ENCODE measurements around the gene NLRP1.

The NLRP1 gene

DNA sequence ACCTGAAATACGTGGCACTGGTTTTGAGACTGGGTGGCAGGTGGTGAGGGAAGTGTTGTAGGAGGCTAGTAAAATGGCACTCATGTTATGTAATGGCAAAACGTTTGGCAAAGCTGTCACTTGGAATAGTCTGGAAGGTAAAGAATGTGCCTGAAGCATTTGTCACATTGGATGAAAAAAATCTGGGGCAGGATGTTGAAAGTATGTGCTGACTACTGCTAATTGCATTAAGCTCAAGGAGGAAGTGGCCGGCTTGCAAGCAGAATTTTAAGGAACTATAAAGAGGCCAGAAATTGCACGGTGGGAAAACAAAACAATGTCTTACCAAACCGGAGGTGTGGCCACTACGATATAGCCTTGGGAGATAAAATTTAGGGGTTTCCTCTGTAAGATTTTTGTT, 26.6 kb upstream of the NLRP1 start:
- Histone ChIP-seq H3K4me3 (ENCODE audit: low read depth, low read length) (no peak overlapping the region), H3K9me3 (ENCODE audit: control insufficient read depth, insufficient read depth, low read length) (no peaks in the 10 kb centered on the region), H3K9ac (ENCODE audit: low read depth, low read length) (no peak overlapping the region), H3K27me3 (ENCODE audit: control insufficient read depth, insufficient read depth, low read length) (no peaks in the 10 kb centered on the region), H3K4me1 (ENCODE audit: control insufficient read depth, insufficient read depth, low read length) (no peaks in the 10 kb centered on the region), H3K36me3 (ENCODE audit: control insufficient read depth, insufficient read depth, low read length) (no peaks in the 10 kb centered on the region)

DNA sequence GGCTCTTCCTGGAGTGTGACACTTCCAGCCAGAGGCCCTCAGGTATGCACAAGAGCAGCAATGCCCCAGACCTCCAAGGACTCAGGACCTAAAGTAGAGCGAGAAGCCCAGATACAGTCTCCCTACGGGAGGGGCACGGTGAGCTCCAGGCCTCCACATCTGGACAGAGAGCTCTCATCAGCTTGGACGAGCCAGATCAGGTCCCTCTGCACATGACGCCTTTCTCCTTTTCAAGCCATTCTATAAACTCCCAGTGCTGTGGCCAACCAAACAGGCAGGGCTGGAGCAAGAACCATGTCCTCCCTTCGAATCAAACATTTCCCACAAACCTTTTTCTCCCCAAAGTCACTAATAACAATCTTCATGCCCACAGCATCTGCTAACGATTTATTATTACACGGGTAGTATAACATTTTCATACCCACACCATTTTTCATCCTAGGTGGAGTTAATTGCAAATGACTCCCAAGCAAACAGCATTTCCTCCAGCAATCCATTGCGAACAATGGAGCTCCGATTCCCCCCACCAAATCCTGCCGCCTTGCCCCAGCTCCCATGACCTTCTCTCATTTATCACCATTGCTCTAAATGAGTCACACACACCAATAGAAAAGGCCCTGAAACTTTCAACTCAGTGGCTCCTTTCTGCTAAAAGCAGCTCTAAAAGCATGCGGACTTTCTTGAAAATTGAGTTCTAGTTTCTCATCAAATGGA, 24.2 kb upstream of the NLRP1 start:
- no peaks in the 10 kb centered on the region for H3K27me3 ChIP-seq (ENCODE audit: control insufficient read depth, insufficient read depth, low read length)
- H3K9ac ChIP-seq (ENCODE audit: low read depth, low read length), result no peak overlapping the region
- H3K4me3 ChIP-seq (ENCODE audit: low read depth, low read length), result no peak overlapping the region
- no peaks in the 10 kb centered on the region for H3K9me3 ChIP-seq (ENCODE audit: control insufficient read depth, insufficient read depth, low read length)
- no peaks in the 10 kb centered on the region for H3K4me1 ChIP-seq (ENCODE audit: control insufficient read depth, insufficient read depth, low read length)
- no peaks in the 10 kb centered on the region for H3K36me3 ChIP-seq (ENCODE audit: control insufficient read depth, insufficient read depth, low read length)

DNA sequence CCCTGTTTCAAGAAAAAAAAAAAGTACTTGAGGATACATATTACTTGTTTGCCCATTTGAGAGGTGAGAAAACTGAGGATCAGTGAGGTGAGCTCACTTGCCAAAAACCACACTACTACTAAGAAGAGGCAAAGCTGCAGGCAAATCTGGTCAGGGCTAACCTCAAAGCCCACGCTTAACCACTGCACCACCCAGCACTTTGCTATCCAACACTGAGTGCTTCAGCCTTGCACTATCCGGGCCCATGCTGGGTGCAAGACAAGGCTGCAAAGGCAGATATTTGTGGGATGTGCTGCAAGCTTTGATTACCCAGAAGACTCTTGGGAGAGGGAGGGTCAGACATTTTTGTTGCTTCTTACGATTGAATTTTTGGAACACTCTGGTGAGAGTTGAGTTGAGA, 23.6 kb upstream of the NLRP1 start:
- Histone ChIP-seq H3K27me3 (ENCODE audit: control insufficient read depth, insufficient read depth, low read length) (no peaks in the 10 kb centered on the region), H3K9ac (ENCODE audit: low read depth, low read length) (no peak overlapping the region), H3K4me1 (ENCODE audit: control insufficient read depth, insufficient read depth, low read length) (no peaks in the 10 kb centered on the region), H3K4me3 (ENCODE audit: low read depth, low read length) (no peak overlapping the region), H3K36me3 (ENCODE audit: control insufficient read depth, insufficient read depth, low read length) (no peaks in the 10 kb centered on the region), H3K9me3 (ENCODE audit: control insufficient read depth, insufficient read depth, low read length) (no peaks in the 10 kb centered on the region)

DNA sequence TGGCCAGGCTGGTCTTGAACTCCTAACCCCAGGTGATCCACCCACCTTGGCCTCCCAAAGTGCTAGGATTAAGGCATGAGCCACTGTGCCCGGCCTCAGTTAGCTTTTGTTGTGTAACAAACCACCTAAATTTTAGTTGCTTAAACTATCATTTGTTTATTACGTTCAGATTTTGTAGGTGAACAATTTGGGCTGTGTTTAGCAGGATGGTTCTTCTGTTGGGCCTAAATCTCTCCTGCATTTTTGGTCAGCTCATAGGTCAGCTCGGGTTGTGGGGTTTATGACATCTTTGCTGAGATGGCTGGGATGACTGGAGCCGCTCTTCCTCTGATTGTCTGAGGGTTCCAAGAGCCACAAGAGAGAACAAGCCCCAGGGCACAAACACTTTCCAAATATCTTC, 21.1 kb upstream of the NLRP1 start:
- Histone ChIP-seq H3K36me3 (ENCODE audit: control insufficient read depth, insufficient read depth, low read length) (no peaks in the 10 kb centered on the region), H3K27me3 (ENCODE audit: control insufficient read depth, insufficient read depth, low read length) (no peaks in the 10 kb centered on the region), H3K4me3 (ENCODE audit: low read depth, low read length) (no peak overlapping the region), H3K4me1 (ENCODE audit: control insufficient read depth, insufficient read depth, low read length) (no peaks in the 10 kb centered on the region), H3K9ac (ENCODE audit: low read depth, low read length) (no peak overlapping the region), H3K9me3 (ENCODE audit: control insufficient read depth, insufficient read depth, low read length) (no peaks in the 10 kb centered on the region)

DNA sequence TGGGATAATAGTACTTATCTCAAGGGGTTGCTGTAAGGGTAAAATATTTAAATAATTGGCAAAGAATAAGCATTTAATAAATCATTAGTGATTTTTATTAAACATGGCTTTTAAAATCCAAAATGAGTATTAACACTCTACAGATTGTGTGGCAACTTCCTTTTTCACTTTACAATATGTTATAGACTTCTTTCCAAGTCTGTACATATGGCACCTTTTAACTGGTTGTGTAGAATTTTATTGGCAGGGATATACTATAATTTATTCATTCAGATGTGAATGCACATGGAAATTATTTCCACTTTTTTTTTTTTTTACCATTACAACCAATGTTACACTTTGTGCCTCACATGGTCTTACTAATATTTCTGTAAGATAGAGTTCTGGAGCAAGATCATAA, 15.7 kb upstream of the NLRP1 start:
- Histone ChIP-seq H3K4me3 (ENCODE audit: low read depth, low read length) (no peak overlapping the region), H3K27me3 (ENCODE audit: control insufficient read depth, insufficient read depth, low read length) (no peaks in the 10 kb centered on the region), H3K9me3 (ENCODE audit: control insufficient read depth, insufficient read depth, low read length) (no peaks in the 10 kb centered on the region), H3K4me1 (ENCODE audit: control insufficient read depth, insufficient read depth, low read length) (no peaks in the 10 kb centered on the region), H3K36me3 (ENCODE audit: control insufficient read depth, insufficient read depth, low read length) (no peaks in the 10 kb centered on the region), H3K9ac (ENCODE audit: low read depth, low read length) (no peak overlapping the region)

DNA sequence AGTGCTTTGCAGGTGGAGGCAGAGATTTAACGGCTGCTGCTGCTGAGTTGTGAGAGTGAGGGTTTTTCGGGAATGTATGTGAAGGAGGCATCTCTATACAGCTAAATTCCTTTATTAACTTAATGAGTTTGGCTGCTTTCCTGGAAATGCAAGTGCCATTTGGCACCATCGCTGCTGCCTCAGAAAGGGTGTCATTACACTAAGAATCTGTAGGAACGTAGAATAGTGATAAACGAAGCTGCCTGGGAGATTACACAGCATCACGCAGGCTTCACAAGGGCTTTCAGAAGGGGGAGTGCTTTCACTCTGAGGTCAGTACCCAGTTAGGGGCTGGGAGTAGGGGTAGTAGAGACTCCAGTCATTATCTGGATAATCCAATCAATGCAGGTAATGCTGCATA, 14.1 kb upstream of the NLRP1 start:
- H3K9me3 ChIP-seq (ENCODE audit: control insufficient read depth, insufficient read depth, low read length), result no peaks in the 10 kb centered on the region
- H3K27me3 ChIP-seq (ENCODE audit: control insufficient read depth, insufficient read depth, low read length), result no peaks in the 10 kb centered on the region
- no peak overlapping the region for H3K9ac ChIP-seq (ENCODE audit: low read depth, low read length)
- H3K36me3 ChIP-seq (ENCODE audit: control insufficient read depth, insufficient read depth, low read length), result no peaks in the 10 kb centered on the region
- H3K4me1 ChIP-seq (ENCODE audit: control insufficient read depth, insufficient read depth, low read length), result no peaks in the 10 kb centered on the region
- H3K4me3 ChIP-seq (ENCODE audit: low read depth, low read length), result no peak overlapping the region

DNA sequence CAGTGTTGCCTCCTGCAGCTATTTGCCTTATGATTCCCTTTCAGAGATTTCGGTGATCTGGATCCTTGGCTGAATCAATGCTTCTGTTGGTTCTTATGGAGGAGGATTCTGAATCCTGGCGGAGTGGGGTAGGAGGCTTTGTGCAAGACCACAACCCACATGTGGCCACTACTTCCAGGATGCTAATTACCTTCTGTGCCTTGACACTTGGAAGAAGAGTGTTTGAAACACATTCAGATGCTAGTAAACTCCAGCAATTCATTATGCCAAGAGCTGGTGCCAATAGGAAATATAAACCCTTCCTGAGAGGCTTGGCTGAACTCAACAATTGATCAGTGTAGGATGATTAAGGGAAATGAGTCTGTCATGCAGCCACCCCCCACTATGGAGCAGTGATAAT, 12.1 kb upstream of the NLRP1 start:
- no peaks in the 10 kb centered on the region for H3K4me1 ChIP-seq (ENCODE audit: control insufficient read depth, insufficient read depth, low read length)
- no peaks in the 10 kb centered on the region for H3K36me3 ChIP-seq (ENCODE audit: control insufficient read depth, insufficient read depth, low read length)
- no peak overlapping the region for H3K9ac ChIP-seq (ENCODE audit: low read depth, low read length)
- no peaks in the 10 kb centered on the region for H3K9me3 ChIP-seq (ENCODE audit: control insufficient read depth, insufficient read depth, low read length)
- H3K27me3 ChIP-seq (ENCODE audit: control insufficient read depth, insufficient read depth, low read length), result no peaks in the 10 kb centered on the region
- no peak overlapping the region for H3K4me3 ChIP-seq (ENCODE audit: low read depth, low read length)

DNA sequence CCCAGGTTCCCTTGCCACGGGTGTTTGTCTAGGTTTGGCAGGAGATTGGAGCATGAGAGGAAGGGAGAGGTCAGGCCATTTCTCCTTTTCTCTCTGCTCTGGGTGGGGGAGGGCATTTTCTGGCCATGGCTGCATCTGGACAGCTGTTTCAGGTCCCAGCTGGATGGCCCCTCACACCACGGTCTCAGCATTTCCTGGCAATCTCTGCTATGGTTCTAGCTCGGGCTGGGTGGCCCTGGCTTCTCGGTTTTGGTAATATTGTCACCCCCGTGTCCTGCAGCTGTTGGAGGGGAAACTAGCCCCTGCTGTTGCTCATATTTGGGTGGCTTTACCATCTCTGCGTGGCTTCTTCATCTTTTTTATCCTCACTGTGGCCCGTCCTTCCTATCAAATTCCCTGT, 11.5 kb upstream of the NLRP1 start:
- no peaks in the 10 kb centered on the region for H3K27me3 ChIP-seq (ENCODE audit: control insufficient read depth, insufficient read depth, low read length)
- no peaks in the 10 kb centered on the region for H3K9me3 ChIP-seq (ENCODE audit: control insufficient read depth, insufficient read depth, low read length)
- H3K4me3 ChIP-seq (ENCODE audit: low read depth, low read length), result no peak overlapping the region

DNA sequence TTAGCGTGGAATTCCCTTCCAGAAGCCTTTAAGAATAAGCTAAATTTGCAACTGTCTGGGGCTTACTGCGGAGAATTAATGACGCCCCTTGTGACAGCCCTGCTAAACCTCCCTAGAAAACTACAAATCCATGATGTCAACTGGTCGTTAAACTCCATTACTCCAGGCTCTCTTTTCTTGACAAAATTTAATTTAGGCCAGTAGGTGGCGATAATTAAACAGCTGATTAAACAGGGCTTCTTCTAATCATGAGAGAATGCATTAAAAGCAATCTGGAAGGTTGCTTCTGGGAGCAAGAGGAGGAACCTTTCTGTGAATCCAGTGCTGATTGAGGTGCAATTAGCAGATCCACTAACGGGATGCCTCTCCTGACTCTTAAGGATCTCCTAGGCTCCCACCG, 8.1 kb upstream of the NLRP1 start:
- Histone ChIP-seq H3K9ac (ENCODE audit: low read depth, low read length) (no peak overlapping the region), H3K27me3 (ENCODE audit: control insufficient read depth, insufficient read depth, low read length) (no peaks in the 10 kb centered on the region), H3K4me3 (ENCODE audit: low read depth, low read length) (no peak overlapping the region), H3K9me3 (ENCODE audit: control insufficient read depth, insufficient read depth, low read length) (no peaks in the 10 kb centered on the region), H3K4me1 (ENCODE audit: control insufficient read depth, insufficient read depth, low read length) (no peaks in the 10 kb centered on the region), H3K36me3 (ENCODE audit: control insufficient read depth, insufficient read depth, low read length) (no peaks in the 10 kb centered on the region)

More for the DNA sequence above, 11.5 kb upstream of the NLRP1 start:
- Histone ChIP-seq H3K9ac (ENCODE audit: low read depth, low read length) (no peak overlapping the region), H3K36me3 (ENCODE audit: control insufficient read depth, insufficient read depth, low read length) (no peaks in the 10 kb centered on the region), H3K4me1 (ENCODE audit: control insufficient read depth, insufficient read depth, low read length) (no peaks in the 10 kb centered on the region)

DNA sequence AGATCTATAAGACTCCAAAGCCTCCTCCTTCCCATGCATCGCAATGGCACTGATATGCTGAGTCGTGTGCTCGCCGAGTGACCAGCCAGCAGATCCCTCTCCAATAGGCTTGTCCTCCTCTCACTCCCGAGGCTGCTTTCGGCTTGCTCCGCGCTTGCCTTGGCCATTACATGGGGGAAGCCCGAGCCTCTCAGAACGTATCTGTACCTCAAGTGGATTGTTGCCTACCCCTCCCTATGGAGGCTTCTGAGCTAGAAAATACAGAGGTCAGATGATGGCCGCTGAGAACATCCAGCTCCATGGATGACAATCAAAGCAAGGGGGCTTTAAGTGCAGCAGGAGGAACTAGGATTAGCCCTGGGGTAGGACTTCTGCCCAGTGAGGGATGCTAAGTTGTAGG, 7.7 kb upstream of the NLRP1 start:
- Histone ChIP-seq H3K9me3 (ENCODE audit: control insufficient read depth, insufficient read depth, low read length) (no peaks in the 10 kb centered on the region), H3K4me3 (ENCODE audit: low read depth, low read length) (no peak overlapping the region), H3K9ac (ENCODE audit: low read depth, low read length) (no peak overlapping the region), H3K27me3 (ENCODE audit: control insufficient read depth, insufficient read depth, low read length) (no peaks in the 10 kb centered on the region), H3K4me1 (ENCODE audit: control insufficient read depth, insufficient read depth, low read length) (no peaks in the 10 kb centered on the region), H3K36me3 (ENCODE audit: control insufficient read depth, insufficient read depth, low read length) (no peaks in the 10 kb centered on the region)

DNA sequence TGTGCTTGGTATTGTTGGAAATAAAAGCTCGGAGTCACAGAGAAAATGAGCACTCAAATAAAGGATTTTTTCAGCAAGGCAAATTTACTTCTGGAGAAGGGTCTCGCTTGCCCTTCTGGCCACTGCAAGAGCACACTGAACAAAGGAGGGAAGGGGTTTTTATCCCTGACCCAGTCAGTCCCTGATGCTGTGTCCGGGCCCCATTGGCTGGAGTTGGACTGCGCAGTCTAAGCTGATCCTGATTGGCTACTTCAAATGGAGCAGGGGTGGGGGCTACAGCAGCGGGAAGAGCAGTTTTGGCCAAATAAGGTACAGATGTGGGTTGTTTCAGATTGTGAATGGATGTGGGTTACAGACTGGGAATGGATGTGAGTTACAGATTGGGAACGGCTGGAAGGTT, 4.3 kb upstream of the NLRP1 start:
- Histone ChIP-seq H3K9me3 (ENCODE audit: control insufficient read depth, insufficient read depth, low read length) (no peaks in the 10 kb centered on the region), H3K9ac (ENCODE audit: low read depth, low read length) (no peak overlapping the region), H3K36me3 (ENCODE audit: control insufficient read depth, insufficient read depth, low read length) (no peaks in the 10 kb centered on the region), H3K4me1 (ENCODE audit: control insufficient read depth, insufficient read depth, low read length) (no peaks in the 10 kb centered on the region), H3K4me3 (ENCODE audit: low read depth, low read length) (no peak overlapping the region), H3K27me3 (ENCODE audit: control insufficient read depth, insufficient read depth, low read length) (no peaks in the 10 kb centered on the region)

DNA sequence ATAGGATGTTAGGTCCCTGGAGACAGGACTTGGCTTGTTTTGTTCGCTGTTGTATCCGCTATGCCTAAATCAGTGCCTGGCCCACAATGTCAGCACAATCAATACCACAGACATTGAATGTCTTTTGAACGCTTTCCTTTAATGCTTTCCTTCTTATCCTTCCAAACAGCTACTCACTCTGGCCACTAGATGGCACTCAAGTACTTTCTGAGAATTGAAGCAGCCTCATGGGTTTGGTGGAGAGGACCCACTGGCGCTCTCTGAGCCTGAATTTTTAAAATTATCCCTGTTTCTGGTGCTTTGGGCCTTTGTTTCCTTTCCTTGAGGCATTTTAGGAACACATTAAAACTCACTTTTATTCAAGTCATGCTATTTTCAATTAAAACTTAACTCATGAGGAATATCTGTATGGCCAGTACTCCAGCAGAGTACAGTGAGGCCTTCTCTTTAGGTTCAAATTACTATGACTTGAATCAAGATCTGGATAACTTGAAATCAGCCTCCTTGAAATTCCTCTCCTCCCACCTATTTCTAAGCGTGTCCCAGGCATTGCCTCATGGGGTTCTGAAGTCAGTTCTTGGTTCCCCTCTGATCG, 3.2 kb upstream of the NLRP1 start:
- Histone ChIP-seq H3K9me3 (ENCODE audit: control insufficient read depth, insufficient read depth, low read length) (no peaks in the 10 kb centered on the region), H3K9ac (ENCODE audit: low read depth, low read length) (no peak overlapping the region), H3K4me3 (ENCODE audit: low read depth, low read length) (no peak overlapping the region), H3K27me3 (ENCODE audit: control insufficient read depth, insufficient read depth, low read length) (no peaks in the 10 kb centered on the region), H3K4me1 (ENCODE audit: control insufficient read depth, insufficient read depth, low read length) (no peaks in the 10 kb centered on the region), H3K36me3 (ENCODE audit: control insufficient read depth, insufficient read depth, low read length) (no peaks in the 10 kb centered on the region)
